Measurements from ENCODE around the gene RHBDL3.

- no peak for TF ChIP-seq CTCF (IDR thresholded peaks at IDR 0.05)
- no peak for TF ChIP-seq MYC (IDR thresholded peaks at IDR 0.05; ENCODE audit: borderline replicate concordance, low read length)
- no peak for TF ChIP-seq RFX5 (IDR thresholded peaks at IDR 0.05)
- TF ChIP-seq CBX2 (IDR thresholded peaks at IDR 0.05; ENCODE audit: borderline replicate concordance, low read depth): no peak
- TF ChIP-seq REST (IDR thresholded peaks at IDR 0.05): no peak
- no peak for TF ChIP-seq ZFP36 (IDR thresholded peaks at IDR 0.05; ENCODE audit: borderline replicate concordance, partially characterized antibody)
- TF ChIP-seq POLR2A (IDR thresholded peaks at IDR 0.05; ENCODE audit: low read length): no peak
- TF ChIP-seq RAD21 (conservative IDR thresholded peaks at IDR 0.05 in 1 of 2, IDR thresholded peaks at IDR 0.05 in 1 of 2): no peak
- no peak for TF ChIP-seq PBX3 (IDR thresholded peaks at IDR 0.05)
Measured at GRCh38 chr17:32323046-32323445, 57.4 kb downstream of the RHBDL3 start.

Data from A549 (cell line).